C4-2B (cell line): ENCODE measurements around the gene CPLANE1.

ENCODE experiments used
- CTCF ChIP-seq: fragments of 450-650 bp; conservative IDR thresholded peaks from 2 replicates; pipeline ENCODE4 v1.5.1; 2017; ENCODE audit warnings: mild to moderate bottlenecking
- ZFX ChIP-seq: fragments of 450-650 bp; IDR thresholded peaks from 2 replicates; pipeline ENCODE4 v1.6.1; 2017

- TF ChIP-seq CTCF (no peak), ZFX (no peak)
Measured at GRCh38 chr5:37198061-37198460, 51.1 kb downstream of the CPLANE1 start.
